Cardiac septum (tissue), 1 donor: ENCODE measurements around the gene AP5S1. TPM values are rescaled to one million over a fixed set of nuclear protein-coding genes. Genes with fewer than 3 reads are reported as not detected.

Source experiments
- DNase-seq: peaks from one replicate; pipeline ENCODE4 v3.0.0-alpha.2; 2020; ENCODE audit warnings: low spot score
- intact Hi-C: fragments of 100-400 bp; cut with DNase I; formaldehyde crosslinking; loops from one replicate; pipeline ENCODE4 v1.14.0; 2022
- total RNA-seq: library from RNA; stranded (reverse); fragmentation: NEBNext Ultra II Directional; extraction: Animal tissue kit (Norgen Biotek cat#: 25700); gene quantifications from one replicate; pipeline ENCODE4 v1.2.1, GENCODE V29; 2021
- donor health status: DM: no; HTN: no; CAD: no.

The AP5S1 gene
- total RNA-seq, 1 donor from 2014 or later = 12.5 TPM

GRCh38 chr20:3803854-3804253 is 16.5 kb upstream of the AP5S1 start:
- intact Hi-C loops = no loop called here
- DNase-seq = no peak

GRCh38 chr20:3804254-3804751 is 16.0 kb upstream of the AP5S1 start:
- DNase-seq = no peak
- intact Hi-C loops = no loop called here

GRCh38 chr20:3804781-3805180 is 15.6 kb upstream of the AP5S1 start:
- intact Hi-C loops = no loop called here
- DNase-seq = no peak

- DNase-seq = no peak
- intact Hi-C loops = no loop called here
Measured at GRCh38 chr20:3808544-3808943, 11.8 kb upstream of the AP5S1 start.

- DNase-seq = peak; percentile 98
- intact Hi-C loops = loop anchor here (2.0 kb wide), 1 partner anchor 15 kb away; the partner anchor contains the start of gene CDC25B
Measured at GRCh38 chr20:3811467-3812258, 8.7 kb upstream of the AP5S1 start.

- intact Hi-C loops = no loop called here
- no peak for DNase-seq
Measured at GRCh38 chr20:3812259-3812681, 8.1 kb upstream of the AP5S1 start.

GRCh38 chr20:3812975-3813847 is 7.1 kb upstream of the AP5S1 start:
- intact Hi-C loops = no loop called here
- no peak for DNase-seq

- intact Hi-C loops = no loop called here
- no peak for DNase-seq
Measured at GRCh38 chr20:3813848-3814581, 6.3 kb upstream of the AP5S1 start.

- no peak for DNase-seq
Measured at GRCh38 chr20:3814928-3815495, 5.3 kb upstream of the AP5S1 start.

GRCh38 chr20:3815703-3816315 is 4.5 kb upstream of the AP5S1 start:
- no peak for DNase-seq
- intact Hi-C loops = no loop called here

More at GRCh38 chr20:3814928-3815495, 5.3 kb upstream of the AP5S1 start:
- intact Hi-C loops = no loop called here

- intact Hi-C loops = loop anchor here (1.0 kb wide), 1 partner anchor 31 kb away; no protein-coding TSS in a partner anchor
- no peak for DNase-seq
Measured at GRCh38 chr20:3818155-3819151, 1.9 kb upstream of the AP5S1 start.

- intact Hi-C loops = no loop called here
Measured at GRCh38 chr20:3819411-3820047, 818 bp upstream of the AP5S1 start.

GRCh38 chr20:3820901-3821727 is 767 bp downstream of the AP5S1 start:
- intact Hi-C loops = no loop called here

More at GRCh38 chr20:3819411-3820047, 818 bp upstream of the AP5S1 start:
- DNase-seq = no peak

GRCh38 chr20:3821996-3822395 is 1.6 kb downstream of the AP5S1 start:
- no peak for DNase-seq
- intact Hi-C loops = no loop called here

More at GRCh38 chr20:3820901-3821727, 767 bp downstream of the AP5S1 start:
- DNase-seq = no peak

GRCh38 chr20:3823881-3824280 is 3.5 kb downstream of the AP5S1 start:
- intact Hi-C loops = no loop called here
- no peak for DNase-seq

- intact Hi-C loops = no loop called here
- DNase-seq = no peak
Measured at GRCh38 chr20:3825526-3825925, 5.2 kb downstream of the AP5S1 start.
